Measurements from ENCODE around the gene SGCB.

Gene SGCB

GRCh38 chr4:52004414-52004813 is 33.7 kb downstream of the SGCB start:
- H3K9me3 ChIP-seq (ENCODE audit: insufficient read depth, low read depth, low read length), result no peaks in the 10 kb centered on the region
- H4K20me1 ChIP-seq (ENCODE audit: insufficient read depth, low read length, poor library complexity, severe bottlenecking), result no peaks in the 10 kb centered on the region
- H3K4me3 ChIP-seq (ENCODE audit: low read length, poor library complexity, severe bottlenecking), result no peak overlapping the region
- H3K36me3 ChIP-seq (ENCODE audit: insufficient read depth, low read length), result no peaks in the 10 kb centered on the region
- no peaks in the 10 kb centered on the region for H3K27me3 ChIP-seq (ENCODE audit: insufficient read depth, low read length, poor library complexity, severe bottlenecking)
- no peak overlapping the region for H3K9ac ChIP-seq (ENCODE audit: low read depth, low read length, poor library complexity, severe bottlenecking)
- H3K9me2 ChIP-seq (replicated peaks; ENCODE audit: low read depth, low read length), result no peaks in the 10 kb centered on the region
- no peaks in the 10 kb centered on the region for H3F3A ChIP-seq (ENCODE audit: low read depth)
- no peak overlapping the region for H2AFZ ChIP-seq (ENCODE audit: low read length)
- H3K79me2 ChIP-seq (ENCODE audit: insufficient read depth, low read length), result no peaks in the 10 kb centered on the region
- peaks cover 11% of the 10 kb centered on the region for H3K4me1 ChIP-seq (ENCODE audit: insufficient read depth, low read length, poor library complexity, severe bottlenecking)
- H3K4me2 ChIP-seq (ENCODE audit: low read depth, low read length, poor library complexity, severe bottlenecking), result peak overlapping the region; percentile 14
- TF ChIP-seq EZH2phosphoT487 (IDR thresholded peaks at IDR 0.05; ENCODE audit: borderline replicate concordance) (no peak), CTCF (conservative IDR thresholded peaks at IDR 0.05; ENCODE audit: low read length) (no peak)

GRCh38 chr4:52001616-52002015 is 36.5 kb downstream of the SGCB start:
- Histone ChIP-seq H3K9me2 (replicated peaks; ENCODE audit: low read depth, low read length) (no peaks in the 10 kb centered on the region), H3K4me3 (ENCODE audit: low read length, poor library complexity, severe bottlenecking) (no peak overlapping the region), H3K4me2 (ENCODE audit: low read depth, low read length, poor library complexity, severe bottlenecking) (no peak overlapping the region), H2AFZ (ENCODE audit: low read length) (no peak overlapping the region), H3K27me3 (ENCODE audit: insufficient read depth, low read length, poor library complexity, severe bottlenecking) (no peaks in the 10 kb centered on the region), H3K9me3 (ENCODE audit: insufficient read depth, low read depth, low read length) (no peaks in the 10 kb centered on the region), H3F3A (ENCODE audit: low read depth) (no peaks in the 10 kb centered on the region), H3K36me3 (ENCODE audit: insufficient read depth, low read length) (no peaks in the 10 kb centered on the region), H3K4me1 (ENCODE audit: insufficient read depth, low read length, poor library complexity, severe bottlenecking) (peaks cover 11% of the 10 kb centered on the region), H4K20me1 (ENCODE audit: insufficient read depth, low read length, poor library complexity, severe bottlenecking) (no peaks in the 10 kb centered on the region), H3K79me2 (ENCODE audit: insufficient read depth, low read length) (no peaks in the 10 kb centered on the region), H3K9ac (ENCODE audit: low read depth, low read length, poor library complexity, severe bottlenecking) (no peak overlapping the region)
- no peak for TF ChIP-seq EZH2phosphoT487 (IDR thresholded peaks at IDR 0.05; ENCODE audit: borderline replicate concordance)
- no peak for TF ChIP-seq CTCF (conservative IDR thresholded peaks at IDR 0.05; ENCODE audit: low read length)

GRCh38 chr4:51999250-51999649 is 38.8 kb downstream of the SGCB start:
- no peak overlapping the region for H3K9ac ChIP-seq (ENCODE audit: low read depth, low read length, poor library complexity, severe bottlenecking)
- TF ChIP-seq EZH2phosphoT487 (IDR thresholded peaks at IDR 0.05; ENCODE audit: borderline replicate concordance), result no peak
- no peak for TF ChIP-seq CTCF (conservative IDR thresholded peaks at IDR 0.05; ENCODE audit: low read length)
- no peaks in the 10 kb centered on the region for H3K27me3 ChIP-seq (ENCODE audit: insufficient read depth, low read length, poor library complexity, severe bottlenecking)
- no peaks in the 10 kb centered on the region for H3K9me3 ChIP-seq (ENCODE audit: insufficient read depth, low read depth, low read length)
- H4K20me1 ChIP-seq (ENCODE audit: insufficient read depth, low read length, poor library complexity, severe bottlenecking), result no peaks in the 10 kb centered on the region
- H3K4me2 ChIP-seq (ENCODE audit: low read depth, low read length, poor library complexity, severe bottlenecking), result no peak overlapping the region
- H3K9me2 ChIP-seq (replicated peaks; ENCODE audit: low read depth, low read length), result no peaks in the 10 kb centered on the region
- no peak overlapping the region for H3K4me3 ChIP-seq (ENCODE audit: low read length, poor library complexity, severe bottlenecking)
- no peaks in the 10 kb centered on the region for H3F3A ChIP-seq (ENCODE audit: low read depth)
- peaks cover 3% of the 10 kb centered on the region for H3K4me1 ChIP-seq (ENCODE audit: insufficient read depth, low read length, poor library complexity, severe bottlenecking)
- H2AFZ ChIP-seq (ENCODE audit: low read length), result no peak overlapping the region
- no peaks in the 10 kb centered on the region for H3K79me2 ChIP-seq (ENCODE audit: insufficient read depth, low read length)
- no peaks in the 10 kb centered on the region for H3K36me3 ChIP-seq (ENCODE audit: insufficient read depth, low read length)

Measured in Loucy (cell line).